GM19438 (cell line): ENCODE results near the gene UNC93A.
"Not testable (repeated sequence)": the region's sequence is repeated elsewhere in the genome, so short reads cannot be mapped to it uniquely, and the experiment has no call there.

Source experiments
- ATAC-seq: cut with Tn5 transposase; IDR thresholded peaks from one replicate; pipeline ENCODE4 v1.9.1; 2021; ENCODE audit warnings: low read depth; ENCODE audit not compliant: unreplicated experiment

The UNC93A gene

GRCh38 chr6:167290786-167291622, at the start of gene UNC93A:
TSS of gene UNC93A (plus strand) at chr6:167291315. CDS start at chr6:167291490, 175 bp downstream.
- ATAC-seq = no peak

- ATAC-seq = not testable (repeated sequence)
Measured at GRCh38 chr6:167241321-167242134, 49.6 kb upstream of the UNC93A start.

- ATAC-seq = not testable (repeated sequence)
Measured at GRCh38 chr6:167242135-167242506, 49.0 kb upstream of the UNC93A start.

- ATAC-seq = not testable (repeated sequence)
Measured at GRCh38 chr6:167242511-167243051, 48.5 kb upstream of the UNC93A start.

GRCh38 chr6:167244064-167244960, 46.8 kb upstream of the UNC93A start:
- ATAC-seq = no peak

GRCh38 chr6:167244991-167245390, 46.1 kb upstream of the UNC93A start:
- no peak for ATAC-seq

- no peak for ATAC-seq
Measured at GRCh38 chr6:167245591-167245990, 45.5 kb upstream of the UNC93A start.

GRCh38 chr6:167247814-167248595, 43.1 kb upstream of the UNC93A start:
- ATAC-seq = no peak

GRCh38 chr6:167248878-167249455, 42.1 kb upstream of the UNC93A start:
- not testable (repeated sequence) for ATAC-seq

GRCh38 chr6:167252271-167252670, 38.8 kb upstream of the UNC93A start:
- ATAC-seq = no peak

- no peak for ATAC-seq
Measured at GRCh38 chr6:167255918-167256553, 35.1 kb upstream of the UNC93A start.

- ATAC-seq = no peak
Measured at GRCh38 chr6:167258646-167259045, 32.5 kb upstream of the UNC93A start.

GRCh38 chr6:167266057-167266829, 24.9 kb upstream of the UNC93A start:
- ATAC-seq = not testable (repeated sequence)

GRCh38 chr6:167266830-167267555, 24.1 kb upstream of the UNC93A start:
- no peak for ATAC-seq

- not testable (repeated sequence) for ATAC-seq
Measured at GRCh38 chr6:167267556-167267898, 23.6 kb upstream of the UNC93A start.

GRCh38 chr6:167267921-167268401, 23.2 kb upstream of the UNC93A start:
- no peak for ATAC-seq

- ATAC-seq = no peak
Measured at GRCh38 chr6:167268683-167269280, 22.3 kb upstream of the UNC93A start.
